ENCODE measurements around the gene MPRIP.

Gene MPRIP

DNA sequence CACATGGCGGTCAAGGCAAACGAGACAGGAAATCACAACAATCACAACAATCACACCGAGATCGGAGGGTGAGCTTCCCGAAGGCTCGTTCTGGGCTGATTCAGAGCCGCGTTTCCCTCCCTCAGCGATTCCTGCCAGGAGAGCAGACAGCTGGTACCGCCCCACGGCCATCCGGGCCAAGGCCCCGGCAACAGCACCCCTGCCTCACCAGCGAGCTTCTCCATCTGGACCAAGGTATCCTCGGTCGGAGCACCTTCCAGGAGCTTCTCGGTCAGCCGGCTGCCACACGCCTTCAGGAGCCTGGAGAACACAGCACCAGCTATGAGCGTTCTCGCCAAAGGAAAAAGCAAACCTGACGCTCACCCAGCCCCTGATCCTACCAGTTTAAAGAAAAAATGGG lies 179.1 kb downstream of the MPRIP start:
- no peak for DNase-seq

DNA sequence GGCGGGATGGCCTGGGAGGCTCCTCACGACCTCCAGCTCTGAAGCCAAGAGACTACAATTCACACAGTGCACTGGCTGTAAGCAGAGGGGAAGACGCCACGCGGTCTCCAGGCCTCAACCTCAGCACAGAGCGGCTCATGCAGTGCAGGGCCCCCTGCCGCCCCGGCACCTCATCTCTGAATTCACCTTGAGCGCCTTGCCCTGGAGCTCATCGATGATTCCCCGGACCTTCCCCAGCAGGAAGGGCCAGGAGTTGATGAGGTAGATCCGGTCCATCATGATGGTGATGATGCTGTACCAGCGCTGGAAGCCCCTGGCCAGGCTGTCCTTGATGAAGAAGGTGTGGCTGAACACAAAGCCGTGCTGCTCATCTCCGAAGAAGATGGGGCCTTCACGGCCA lies 181.5 kb downstream of the MPRIP start:
- no peak for DNase-seq

DNA sequence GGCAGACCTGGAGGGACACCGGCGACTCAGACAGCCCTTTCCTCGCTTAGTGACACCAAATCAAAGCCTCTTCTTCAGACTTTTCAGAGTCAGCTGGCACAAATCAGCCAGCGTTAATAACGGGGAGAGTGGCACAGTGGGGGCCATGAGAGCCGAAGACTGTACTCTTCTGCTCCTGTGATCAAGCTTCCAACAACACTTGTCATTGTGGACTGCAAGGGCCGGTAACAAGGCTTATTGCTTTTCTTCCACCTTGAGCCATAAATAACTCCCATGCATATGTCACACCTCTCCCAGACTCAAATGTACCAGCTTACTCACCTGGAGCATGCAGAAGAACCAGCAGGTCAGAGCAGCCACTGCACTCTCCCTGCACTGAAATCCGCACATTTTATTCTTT lies 181.9 kb downstream of the MPRIP start:
- DNase-seq = no peak

DNA sequence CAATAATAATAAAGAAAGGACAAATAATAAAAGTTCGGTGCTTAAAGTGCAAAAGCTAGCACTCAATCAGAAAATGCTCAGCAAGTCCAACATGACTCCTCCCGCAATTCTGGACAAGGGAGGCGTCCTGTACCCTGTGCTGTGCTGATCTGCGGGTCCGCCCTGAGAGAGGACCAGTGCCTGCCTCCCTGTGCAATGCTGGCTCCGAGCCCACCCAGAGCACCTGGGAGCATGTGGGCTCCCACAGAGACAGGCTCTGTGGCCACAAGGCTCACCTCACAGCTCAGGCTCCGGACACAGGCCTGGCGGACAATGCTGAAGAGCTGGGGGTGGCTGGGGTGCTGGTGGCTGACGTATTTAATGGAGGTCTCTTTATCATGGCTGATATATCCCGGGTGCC lies 183.6 kb downstream of the MPRIP start:
- no peak for DNase-seq

DNA sequence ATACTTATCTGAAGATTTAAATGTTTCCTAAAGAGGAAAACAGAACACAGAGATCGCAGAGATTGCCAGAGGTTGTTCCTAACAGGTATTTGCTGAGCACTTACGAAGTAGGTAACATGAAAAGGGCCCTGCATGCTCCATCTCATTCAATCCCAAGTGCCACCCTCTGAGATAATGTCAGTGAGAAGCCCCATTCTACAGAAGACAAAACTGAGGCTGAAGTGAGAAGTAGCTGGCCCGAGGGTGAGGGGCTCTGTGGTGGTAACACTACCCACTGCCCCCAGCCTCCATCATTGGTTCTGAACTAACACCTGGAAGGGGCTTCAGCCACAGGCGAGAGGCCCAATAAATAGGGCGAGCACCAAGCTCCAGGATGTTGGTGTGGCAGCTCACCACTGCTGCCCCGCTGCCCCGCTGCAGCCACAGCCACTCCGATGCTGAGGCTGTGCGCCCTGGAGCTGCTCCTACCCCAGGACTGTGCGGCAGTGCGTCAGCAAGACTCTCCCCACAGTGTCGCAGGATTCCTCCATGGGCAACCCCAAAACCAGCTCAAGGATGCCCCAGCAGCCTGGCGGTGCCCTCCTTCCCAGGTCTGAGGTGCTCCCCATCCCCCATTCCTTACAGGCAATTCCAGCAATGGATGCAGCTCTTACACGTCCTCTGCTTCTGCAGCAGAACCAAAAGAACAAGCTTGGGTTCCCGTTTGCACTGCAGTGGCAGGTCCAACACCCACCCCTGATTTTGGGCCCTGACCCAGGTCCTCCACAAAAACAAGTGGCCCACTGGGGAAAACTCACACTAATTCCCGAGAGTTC lies 184.4 kb downstream of the MPRIP start:
- no peak for DNase-seq

DNA sequence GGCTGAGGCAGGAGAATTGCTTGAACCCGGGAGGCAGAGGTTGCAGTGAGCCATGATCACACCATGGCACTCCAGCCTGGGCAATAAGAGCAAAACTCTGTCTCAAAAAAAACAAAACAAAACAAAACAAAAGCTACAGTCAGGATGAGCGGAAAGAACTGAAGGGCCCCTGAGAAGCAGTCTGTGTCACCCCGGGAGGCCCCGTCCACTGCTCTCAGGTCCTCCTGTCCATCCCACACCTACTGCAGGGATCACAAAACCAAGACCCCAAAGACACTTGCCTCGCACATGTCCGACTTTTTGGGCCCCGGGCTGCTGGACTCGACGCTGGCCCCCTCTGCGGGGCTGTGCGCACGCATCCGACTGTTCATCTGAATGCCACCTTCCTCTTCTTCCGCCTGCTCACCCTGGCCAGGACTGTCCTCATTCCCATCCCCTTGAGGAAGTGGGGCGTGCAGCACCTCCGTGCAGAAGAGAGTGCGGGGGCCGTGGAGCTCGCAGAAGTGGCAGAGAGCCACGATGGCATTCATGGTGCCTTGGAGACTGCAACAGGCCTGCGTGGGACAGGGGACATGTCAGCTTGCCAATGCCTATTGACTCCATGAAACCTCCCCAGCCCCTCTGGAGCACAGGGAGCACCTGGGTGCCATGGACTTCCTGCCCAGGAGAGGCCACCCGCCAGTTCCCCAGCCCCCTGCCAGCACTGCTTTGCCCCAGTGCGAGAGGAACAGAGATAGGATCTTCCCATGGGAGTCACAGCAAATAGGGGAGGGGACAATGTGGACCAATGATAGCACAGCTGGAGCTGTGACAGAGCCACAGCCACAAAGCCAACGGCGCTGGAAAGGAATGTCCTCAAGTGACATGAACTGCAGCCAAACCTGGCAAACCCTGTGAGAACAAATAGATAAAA lies 185.6 kb downstream of the MPRIP start:
- DNase-seq = no peak

DNA sequence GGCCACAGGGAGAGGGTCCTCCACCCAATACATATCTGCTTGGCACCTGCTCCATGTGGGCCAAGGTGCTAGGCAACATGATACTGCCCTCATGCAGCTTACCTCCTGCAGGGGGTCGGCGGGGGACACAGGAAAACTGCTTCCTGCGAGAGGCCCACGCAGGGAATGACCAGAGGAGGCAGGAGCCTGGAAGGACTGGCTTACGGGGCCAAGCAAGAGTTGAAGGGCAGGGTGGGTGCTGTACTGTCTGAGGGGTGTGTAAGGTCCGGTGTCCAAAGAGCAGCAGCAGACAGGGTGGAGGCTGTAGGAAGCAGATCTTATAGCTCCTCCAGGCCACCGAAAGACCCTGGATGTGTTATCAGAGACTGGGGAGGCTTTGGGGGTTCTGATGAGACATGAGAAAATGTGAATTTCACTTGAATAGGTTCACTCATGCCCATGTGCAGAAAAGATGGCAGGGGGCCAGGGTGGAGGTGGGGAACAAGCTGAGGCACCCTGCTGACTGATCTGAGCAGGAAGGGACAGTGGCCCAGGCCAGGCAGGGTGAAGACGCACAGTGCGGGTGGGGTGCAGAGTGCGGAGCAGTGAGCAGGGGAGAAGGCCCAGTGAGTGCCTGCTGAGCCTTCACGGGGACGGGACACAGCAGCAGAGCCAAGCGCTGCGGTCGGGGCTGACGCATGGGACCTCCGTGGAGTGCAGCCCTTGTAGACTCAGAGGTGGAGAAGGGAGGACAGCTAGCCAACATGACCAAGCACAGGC lies 186.4 kb downstream of the MPRIP start:
- DNase-seq = no peak

DNA sequence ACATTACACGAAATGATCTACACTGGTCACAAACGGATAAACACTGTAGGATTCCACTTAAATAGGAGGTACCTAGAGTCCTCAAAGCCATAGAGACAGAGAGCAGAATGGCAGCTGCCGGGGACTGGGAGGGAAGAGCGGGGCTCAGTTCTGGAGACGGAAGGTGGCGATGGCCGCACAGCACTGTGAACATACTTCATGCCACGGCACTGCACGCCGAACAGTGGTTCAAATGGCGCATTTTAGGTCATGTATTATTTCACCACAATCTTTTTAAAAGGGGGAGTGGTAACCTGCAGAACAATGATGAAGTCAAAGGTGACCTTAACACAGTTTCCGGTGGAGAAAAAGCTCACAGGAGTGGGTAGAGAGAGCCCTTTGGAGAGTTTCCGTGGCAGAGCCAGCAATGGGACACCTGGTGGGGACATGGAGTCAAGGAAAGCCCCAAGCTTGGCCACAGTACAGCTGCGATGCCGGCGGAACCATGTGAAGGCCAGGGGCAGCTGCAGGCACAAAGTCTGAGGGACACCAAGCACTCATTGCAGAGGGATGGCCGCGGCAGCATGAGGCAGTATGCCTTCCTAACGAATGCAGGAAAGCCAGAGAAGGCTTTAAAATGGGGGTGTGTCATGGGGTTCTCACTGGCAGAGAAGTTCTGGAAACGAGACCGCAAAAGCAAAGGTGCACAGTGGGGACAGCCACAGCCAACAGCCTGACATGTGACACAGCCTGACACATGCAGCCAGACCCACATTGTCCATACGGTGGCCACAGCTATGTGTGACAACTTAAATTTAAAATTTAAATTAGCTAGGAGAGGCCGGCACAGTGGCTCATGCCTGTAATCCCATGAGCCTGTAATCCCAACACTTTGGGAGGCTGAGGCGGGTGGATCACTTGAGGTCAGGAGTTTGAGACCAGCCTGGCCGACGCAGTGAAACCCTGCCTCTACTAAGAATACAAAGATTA lies 187.4 kb downstream of the MPRIP start:
- DNase-seq = no peak

DNA sequence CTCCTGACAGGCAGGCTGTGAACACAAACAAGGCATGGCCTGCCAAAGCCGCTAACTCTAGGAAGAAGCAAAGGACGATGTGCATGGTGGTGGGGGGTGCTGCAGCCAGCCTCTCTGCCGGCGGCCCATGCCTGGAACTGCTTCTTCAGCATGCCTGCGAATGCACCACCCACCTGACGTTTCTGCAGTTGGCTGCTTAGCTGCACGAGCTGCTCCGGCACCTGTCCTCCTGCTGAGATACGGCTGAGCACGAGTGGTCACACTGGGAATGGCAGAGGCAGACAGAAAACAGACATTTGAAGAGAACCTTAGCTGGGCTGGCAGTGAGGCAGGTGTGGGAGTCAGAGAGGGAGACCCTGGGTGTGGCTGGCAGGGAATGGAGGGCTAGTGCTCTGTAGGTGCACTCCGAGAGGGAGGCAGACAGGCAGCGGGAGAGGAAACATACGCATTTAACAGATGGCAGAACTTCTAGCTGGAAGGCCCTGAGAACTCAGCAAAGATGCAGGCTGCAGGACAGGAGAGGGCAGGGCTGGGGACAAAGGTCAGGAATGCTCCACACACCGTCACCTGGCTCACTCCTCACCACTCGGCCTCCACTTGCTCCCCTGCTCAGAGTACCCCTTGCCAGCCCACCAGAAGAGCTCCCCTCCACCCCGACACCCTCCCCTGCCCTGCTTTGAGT lies 189.5 kb downstream of the MPRIP start:
- DNase-seq = no peak

DNA sequence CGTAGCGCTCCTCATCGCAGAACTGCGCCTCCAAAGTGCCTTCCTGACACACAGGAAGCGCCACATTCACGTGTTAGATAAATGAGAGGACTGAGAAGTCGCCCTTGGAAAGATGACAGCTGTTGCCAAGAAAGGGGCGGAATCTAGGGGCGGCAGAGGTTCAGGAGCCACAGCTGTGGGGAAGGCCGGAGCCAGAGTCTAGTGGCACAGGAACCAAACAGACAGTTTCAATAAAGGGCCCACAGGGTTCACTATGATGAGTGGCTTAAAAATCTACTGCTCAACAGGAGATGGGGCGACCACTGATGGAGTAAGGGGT lies 190.0 kb downstream of the MPRIP start:
- DNase-seq = no peak

DNA sequence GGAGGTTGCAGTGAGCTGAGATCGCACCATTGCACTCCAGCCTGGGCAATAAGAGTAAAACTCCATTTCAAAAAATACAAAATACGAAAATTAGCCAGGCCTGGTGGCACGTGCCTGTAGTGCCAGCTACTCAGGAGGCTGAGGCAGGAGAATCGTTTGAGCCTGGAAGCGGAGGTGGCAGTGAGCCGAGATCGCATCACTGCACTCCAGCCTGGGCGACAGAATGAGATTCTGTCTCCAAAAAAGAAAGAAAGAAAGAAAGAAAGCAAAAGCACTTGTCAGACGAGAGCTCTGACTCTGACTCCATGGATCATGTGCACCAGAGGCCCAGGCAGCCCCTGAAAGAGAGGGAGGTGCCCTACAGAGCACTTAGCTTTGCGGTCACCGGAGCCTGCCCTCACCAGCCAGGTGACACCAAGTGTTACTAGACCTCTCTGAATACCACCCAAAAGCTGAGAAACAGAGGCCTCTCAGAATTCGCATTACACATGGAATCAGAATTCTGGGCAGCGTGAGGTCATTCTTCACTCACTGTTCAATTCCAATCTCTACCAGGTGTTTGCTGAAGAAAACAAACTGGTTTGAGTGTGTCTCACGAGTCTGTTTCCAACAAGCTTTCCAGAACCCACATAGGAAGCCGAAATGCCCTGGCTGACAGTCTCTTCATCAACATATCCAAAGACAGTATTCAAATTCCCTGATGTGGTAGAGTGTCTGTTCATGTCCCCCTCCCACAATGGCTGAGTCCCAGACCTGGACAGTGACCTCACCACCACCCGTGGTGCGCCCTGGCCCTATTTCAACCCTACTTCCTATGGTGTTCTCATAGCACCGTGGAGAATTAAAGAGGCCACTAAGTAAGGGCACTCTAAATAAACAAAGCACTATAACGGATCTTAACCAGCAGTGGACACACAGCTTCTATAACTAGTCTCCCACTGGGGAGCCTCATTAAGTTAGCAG lies 193.2 kb downstream of the MPRIP start:
- DNase-seq = peak; percentile 33 to 52 (median 35)

DNA sequence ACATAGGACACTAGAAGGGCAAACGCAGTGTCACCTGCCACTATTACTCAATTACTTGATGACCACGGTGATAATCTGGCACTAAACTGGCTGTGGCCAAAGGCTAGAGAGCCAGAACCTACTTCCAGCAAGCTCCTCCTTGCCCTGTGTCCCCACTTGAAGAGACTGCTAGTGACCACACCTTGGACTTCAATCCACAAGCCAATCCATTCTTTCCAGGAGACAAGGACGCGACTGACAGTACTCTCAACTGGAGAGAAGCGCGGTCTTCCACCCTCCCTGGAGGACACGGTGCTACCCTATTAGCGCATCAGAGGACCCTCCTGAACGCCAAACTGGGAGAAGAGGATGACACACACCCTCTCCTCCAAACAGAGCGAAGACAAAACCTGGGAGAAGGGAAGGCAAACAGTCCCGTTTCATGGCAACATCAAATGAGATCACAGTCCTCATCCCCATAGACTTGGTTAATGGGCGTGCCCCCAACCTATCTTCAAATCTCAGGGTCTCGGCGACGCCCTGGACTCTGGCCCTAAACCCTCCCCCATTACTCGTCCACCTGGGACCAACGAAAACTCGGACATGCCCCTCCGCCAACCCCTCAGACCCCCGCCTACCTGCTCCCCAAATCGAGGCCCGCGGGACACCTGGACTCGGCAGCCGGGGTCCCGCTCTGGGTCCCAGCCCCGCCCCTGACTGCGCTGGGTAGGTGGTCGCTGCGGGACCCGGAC lies 194.2 kb downstream of the MPRIP start:
- peak; percentile 15 to 29 (median 27) for DNase-seq

DNA sequence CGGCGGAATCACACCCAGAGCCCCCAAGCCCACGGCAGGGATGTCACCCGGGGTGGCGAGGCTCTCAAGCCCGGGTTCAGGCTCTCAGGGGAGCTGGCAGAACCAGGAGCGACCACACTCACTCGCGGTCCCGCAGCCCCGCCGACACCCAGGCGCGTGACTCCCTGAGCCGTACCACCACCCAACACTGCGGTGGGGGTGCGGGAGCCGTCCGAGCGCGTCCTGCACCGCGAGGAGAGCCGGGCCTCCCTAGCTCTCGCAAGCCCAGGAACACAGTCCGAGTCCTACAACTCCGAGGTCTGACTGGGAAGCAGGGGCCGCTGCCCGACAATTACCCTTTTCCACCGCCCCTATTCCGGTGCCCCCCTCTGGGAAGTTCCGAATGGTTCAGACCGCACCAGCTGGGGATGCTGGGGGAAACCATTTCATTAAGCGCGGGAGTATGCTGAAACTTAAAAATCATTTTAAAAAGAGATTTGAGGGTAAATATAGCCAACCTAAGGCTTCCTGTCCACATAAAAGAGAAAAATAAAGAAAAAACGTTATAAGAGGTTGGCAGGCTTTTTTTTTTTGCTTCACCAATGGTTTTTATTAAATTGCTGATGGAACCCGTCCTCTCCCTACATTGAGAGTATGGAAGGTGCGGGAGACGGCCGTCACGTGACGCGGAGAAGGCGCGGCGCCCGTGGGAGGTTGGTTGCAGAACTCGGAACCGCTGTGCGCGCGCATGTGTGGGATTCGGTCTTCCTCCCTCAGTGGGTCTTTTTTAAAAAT lies 195.0 kb downstream of the MPRIP start, which contains the start of gene FLCN:
Gene FLCN, minus strand, starts transcription at position 143 of the 774 bp plus-strand sequence. CDS start 9,031 bp downstream, outside the sequence.
- DNase-seq = peak; percentile 95 to 97 (median 97)

DNA sequence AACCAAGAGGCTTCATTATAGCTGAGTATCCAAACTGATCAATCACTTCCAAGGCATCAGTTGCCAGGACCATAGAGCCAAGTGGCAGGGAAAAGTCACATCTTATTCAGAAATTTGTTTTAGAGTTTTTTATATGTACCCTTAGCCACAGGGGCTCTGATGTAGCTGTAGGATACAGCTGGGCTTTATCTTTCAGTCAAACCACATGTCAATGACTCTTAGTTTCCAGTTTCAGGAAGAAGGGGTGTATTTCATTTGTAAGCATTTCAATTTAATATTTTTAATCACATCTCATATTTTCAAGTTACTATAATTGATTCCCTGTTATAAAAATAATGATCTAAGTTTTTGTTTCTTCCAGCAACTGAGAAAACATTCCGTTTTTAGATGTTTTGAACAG lies 197.6 kb downstream of the MPRIP start:
- DNase-seq = no peak

DNA sequence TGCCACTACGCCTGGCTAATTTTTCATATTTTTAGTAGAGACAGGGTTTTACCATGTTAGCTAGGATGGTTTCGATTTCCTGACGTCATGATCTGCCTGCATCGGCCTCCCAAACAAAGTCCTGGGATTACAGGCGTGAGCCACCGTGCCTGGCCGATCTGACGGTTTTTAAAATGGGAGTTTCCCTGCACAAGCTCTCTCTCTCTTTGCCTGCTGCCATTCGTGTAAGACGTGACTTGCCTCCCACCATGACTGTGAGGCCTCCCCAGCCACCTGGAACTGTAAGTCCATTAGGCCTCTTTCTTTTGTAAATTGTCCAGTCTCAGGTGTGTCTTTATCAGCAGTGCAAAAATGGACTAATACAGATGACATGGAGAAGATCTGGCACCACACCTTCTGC lies 199.4 kb downstream of the MPRIP start:
- no peak for DNase-seq

DNA sequence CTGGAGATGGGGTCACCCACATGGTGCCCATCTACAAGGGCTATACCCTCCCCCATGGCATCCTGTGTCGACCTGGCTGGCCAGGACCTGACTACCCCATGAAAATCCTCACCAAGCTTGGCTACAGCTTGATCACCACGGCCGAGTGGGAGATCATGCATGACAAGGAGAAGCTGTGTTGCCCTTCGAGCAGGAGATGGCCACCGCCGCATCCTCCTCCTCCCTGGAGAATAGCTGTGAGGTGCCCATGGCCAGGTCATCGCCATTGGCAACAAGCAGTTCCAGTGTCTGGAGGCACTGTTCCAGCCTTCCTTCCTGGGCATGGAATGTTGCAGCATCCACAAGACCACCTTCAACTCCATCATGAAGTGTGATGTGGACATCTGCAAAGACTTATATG lies 200.0 kb downstream of the MPRIP start:
- DNase-seq = no peak

All from suppressor macrophage treated with lipopolysaccharide for 1 hour (primary cell).